ENCODE measurements around the gene FBXL13.
"Not testable (repeated sequence)": the region's sequence is repeated elsewhere in the genome, so short reads cannot be mapped to it uniquely, and the experiment has no call there.

FBXL13 gene

DNA sequence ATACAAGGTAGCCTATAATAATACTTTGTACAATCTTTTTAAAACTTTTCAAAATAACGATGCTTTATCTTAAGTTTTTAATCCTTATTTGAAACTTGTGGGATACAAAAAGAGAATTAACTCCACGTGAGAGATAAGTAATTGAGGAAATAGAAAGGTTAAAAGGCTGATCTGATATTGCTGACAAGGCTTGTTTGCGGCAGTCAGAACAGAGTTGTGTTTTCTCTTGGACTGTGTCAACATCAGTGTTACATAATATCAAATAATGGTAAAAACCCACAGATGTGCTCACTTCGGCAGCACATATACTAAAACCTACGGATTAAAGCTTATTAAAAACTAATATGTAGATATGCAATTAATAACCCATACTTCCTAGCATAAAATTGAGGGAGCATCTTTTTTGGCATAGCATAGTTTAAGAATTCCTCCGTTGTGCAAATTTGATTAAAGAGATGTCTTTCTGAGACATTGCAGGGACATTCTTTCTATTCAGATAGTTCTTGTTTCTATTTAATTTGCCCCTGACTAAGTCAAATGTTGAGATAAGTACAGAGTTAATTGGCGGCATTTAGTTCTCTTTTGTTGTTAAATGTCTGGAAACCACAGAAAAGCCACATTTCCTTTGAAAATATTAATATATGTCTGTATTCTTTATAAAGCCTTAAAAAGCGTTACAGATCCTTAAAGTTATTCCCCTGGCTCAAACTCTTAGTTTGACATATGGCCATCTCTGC, 262.5 kb downstream of the FBXL13 start:
- DNase-seq, result no peak

DNA sequence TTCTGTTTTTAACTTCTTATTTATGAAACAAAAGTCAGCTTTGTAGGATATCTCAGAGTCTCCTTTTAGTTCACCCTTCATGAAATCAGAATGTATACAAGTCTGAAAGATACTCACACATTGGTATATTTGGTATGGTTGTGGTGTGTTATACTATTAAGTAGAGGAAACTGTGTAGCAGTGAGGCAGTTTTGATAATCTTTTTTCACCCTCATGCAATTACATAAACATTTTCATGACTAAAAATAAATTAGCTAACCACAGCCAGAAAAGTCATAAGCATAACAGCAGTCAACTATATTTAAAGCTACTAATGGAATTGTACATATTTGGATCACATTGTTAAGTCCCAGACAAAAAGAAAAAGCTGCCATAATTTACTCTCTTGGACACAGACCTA, 263.7 kb downstream of the FBXL13 start:
- DNase-seq, result no peak

DNA sequence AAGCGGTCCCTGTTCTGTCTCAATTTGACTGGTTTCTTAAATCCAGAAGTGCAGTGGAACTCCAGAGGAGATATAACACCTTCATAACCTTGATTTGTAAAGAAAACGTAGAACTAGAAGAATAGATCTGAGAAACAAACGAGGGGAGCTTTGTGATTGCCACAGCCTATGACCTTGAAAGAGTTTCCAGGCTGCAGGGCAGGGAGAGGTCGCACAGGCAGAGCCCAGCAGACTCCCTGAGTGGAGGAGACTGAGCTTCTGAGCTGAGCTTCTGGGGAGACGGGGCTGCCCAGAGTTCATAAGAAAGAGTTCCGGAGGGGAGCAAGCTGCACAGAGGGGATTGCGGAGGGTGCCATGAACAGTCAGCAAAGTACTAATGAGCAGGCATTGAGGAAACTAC, 268.0 kb downstream of the FBXL13 start:
- DNase-seq, result no peak

DNA sequence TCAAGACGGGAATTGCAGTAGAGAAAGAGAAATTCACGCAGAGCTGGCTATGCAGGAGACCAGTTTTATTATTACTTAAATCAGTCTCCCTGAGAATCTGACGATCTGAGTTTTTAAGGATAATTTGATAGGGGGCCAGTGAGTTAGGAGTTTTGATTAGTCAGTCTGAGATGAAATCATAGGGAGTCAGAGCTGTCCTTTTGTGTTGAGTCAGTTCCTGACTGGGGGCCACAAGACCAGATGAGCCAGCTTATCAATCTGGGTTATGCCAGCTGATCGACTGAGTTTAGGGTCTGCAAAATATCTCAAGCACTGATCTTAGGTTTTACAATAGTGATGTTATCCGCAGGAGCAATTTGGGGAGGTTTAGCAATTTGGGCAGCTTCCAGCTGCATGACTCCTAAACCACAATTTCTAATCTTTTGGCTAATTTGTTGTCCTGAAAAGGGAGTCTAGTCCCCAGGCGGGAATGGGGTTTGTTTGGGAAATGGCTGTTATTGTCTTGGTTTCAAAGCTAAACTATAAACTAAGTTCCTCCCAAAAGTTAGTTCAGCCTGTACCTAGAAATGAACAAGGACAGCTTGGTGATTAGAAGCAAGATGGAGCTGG, 278.5 kb downstream of the FBXL13 start:
- DNase-seq, result not testable (repeated sequence)

DNA sequence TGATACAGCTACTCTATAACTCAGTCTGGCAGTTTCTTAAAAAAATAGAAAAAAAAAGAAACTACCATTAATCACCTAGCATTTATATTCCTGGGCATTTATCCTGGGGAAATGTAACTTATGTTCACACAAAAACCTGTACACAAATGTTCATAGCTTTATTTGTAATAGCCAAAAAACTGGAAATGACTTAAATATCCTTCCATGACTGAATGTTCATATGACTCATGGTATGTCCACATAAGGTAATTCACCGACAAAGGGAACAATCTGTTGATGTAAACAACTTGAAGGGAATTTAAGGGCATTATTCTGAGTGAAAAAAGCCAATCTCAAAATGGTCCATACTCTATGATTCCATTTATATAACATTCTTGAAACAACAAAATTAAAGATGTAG, 280.0 kb downstream of the FBXL13 start:
- peak; percentile 6 for DNase-seq

DNA sequence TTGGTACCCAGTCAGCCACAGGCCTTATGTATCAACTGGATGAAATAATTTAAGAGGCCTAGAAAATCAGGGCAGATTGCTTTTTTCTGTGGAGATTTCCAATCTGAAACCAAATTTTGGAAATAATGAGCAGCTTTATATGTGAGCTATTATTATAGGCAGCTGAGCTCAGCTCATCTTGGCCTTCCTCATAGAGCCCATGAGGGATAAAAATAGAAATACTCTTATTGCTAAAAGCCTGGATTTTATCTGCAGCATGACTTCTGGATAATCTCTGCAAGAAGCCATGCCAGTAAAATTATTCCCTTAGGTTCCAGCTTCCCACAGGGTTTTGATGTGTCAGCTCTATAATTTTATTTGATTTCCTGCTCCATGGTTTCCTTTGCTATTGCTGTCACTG, 282.8 kb downstream of the FBXL13 start:
- DNase-seq, result not testable (repeated sequence)

DNA sequence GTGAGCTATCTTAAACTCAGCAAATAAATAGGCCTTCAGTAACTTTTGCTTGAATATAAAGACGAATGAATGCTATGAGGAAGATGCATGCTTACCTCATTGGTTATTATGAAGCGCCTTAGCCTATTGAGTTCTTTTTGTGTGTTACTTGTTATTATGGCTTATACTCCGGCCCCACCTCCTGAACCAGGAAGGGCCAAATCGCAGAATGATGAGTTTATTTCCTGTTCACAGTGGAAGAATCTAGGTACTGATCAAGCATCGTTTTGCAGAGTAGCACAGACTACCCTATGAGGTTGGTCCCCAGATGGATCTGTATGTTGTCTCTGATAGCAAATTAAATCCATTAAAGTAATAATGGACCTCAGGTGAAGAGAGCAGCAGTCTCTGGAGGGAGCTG, 283.2 kb downstream of the FBXL13 start:
- not testable (repeated sequence) for DNase-seq

DNA sequence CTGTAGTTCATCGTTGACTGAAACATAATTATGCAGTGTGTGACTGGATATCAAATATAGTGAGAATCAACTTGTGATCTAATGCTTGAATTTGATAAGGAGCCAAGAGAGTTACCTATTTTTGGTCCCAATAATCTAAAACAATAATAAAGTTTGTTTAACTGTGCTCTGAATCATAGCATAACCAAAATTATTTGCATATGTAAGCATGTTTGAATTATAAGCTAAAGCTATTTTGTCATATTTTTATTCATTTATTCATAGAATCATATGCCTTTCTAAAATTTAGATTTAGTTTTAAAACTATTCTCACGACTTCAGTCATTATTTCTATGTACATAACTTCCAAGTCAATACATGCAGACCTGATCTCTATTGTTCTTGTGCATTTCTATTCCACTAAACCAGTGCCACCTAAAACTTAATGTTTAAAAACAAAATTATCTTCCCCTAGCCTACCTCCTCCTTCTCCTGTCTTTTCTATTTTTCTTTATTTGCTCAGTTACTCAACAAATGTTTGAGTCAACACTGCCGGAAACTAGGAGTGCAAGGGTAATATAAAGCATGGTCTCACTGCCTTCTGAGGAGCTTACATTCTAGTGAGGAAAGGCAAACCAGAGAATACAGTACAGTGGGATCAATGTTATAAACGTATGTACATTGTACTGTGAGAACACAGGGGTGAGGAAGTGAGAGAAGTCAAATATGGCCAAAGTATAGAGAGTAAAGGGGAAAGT, 284.1 kb downstream of the FBXL13 start:
- DNase-seq, result not testable (repeated sequence)

DNA sequence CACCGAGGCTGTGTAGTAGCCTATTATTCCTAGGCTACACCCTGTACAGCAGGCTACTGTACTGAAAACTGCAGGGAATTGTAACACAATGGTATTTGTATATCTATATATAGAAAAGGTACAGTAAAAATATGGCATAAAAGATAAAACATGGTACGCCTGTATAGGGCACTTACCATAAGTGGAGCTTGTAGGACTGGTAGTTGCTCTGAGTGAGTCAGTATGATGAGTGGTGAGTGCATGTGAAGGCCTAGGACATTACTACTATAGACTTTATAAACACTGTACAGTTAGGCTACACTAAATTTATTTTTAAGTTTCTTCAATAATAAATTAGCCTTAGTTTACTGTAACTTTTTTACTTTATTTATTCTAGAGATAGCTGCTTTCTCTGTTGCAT, 285.8 kb downstream of the FBXL13 start:
- not testable (repeated sequence) for DNase-seq

DNA sequence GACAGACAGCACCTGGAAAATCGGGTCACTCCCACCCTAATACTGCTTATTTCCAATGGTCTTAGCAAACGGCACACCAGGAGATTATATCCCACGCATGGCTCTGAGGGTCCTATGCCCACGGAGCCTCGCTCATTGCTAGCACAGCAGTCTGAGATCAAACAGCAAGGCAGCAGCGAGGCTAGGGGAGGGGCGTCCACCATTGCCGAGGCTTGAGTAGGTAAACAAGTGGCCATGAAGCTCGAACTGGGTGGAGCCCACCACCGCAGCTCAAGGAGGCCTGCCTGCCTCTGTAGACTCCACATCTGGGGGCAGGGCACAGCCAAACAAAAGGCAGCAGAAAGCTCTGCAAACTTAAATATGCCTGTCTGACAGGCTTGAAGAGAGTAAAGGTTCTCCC, 293.7 kb downstream of the FBXL13 start:
- DNase-seq, result not testable (repeated sequence)

DNA sequence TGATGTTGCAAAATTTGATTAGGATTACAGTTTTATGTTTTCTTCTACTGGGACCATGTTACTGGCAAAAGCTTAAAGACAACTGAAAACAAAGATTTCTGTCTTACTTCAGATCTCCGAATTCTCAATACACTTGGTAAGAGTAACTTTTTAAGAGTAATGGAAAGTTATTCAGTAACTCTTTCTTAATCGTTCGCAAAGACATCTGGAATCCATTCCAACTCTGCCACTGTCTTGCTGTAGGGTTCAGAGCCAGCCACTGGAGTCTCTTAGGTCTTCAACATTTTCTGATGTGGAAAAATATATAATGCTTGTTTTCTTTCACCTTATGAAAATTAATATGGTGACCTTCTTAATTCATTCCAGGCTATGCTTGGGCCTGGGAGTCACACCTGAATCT, 295.9 kb downstream of the FBXL13 start:
- DNase-seq, result not testable (repeated sequence)

DNA sequence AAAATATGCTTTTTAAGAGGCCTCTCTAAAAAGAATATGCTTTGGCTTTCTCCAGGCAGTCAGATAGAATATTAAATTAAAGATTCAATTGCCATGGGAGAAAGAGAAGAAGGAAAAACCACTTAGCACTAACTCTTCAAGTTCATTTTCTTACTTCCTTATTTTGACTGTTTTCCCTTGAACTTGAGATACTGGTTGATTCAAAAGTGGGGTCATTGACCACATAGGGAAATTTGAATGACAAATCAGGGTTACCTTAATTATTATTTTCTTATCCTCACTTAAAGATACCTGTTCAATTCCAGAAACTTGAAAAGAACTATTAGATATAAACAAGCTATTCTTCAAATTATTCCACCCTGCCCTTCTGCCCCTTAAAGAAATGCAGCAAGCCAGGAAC, 298.4 kb downstream of the FBXL13 start:
- not testable (repeated sequence) for DNase-seq

DNA sequence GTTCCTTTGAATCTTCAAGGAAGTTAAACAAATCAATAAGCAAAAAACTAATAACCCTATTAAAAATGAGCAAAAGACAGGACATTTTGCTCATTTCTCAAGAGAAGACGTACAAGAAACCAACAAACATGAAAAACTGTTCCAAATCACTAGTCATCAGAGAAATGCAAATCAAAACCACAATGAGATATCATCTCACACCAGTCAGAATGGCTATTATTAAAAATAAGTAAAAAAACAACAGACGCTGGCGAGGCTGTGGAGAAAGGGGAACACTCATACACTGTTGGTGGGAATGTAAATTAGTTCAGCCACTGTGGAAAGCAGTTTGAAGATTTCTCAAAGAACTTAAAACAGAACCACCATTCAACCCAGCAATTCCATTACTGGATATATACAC, 304.1 kb downstream of the FBXL13 start:
- DNase-seq, result not testable (repeated sequence)

DNA sequence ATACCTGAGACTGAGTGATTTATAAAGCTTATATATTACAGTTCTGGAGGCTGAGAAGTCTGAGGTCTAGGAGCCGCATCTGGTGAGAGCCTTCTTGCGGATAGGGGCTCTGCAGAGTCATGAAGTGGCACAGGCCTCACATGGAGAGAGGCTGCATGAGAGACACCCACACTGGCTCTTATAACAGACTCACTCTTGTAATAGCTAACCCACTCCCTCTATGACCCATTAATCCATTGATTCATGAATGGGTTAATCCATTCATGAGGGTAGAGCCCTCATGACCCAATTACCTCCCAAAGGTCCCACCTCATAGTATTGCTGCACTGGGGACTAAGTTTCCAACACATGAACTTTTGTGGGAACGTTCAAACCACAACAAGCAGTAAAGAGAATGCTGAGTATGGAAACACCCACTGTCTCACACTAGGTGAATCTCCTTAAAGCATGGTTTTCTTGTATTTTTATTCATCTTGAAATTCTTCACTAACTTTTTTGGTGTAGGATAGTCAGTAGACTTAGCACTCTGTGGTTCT, 304.9 kb downstream of the FBXL13 start:
- DNase-seq, result not testable (repeated sequence)

DNA sequence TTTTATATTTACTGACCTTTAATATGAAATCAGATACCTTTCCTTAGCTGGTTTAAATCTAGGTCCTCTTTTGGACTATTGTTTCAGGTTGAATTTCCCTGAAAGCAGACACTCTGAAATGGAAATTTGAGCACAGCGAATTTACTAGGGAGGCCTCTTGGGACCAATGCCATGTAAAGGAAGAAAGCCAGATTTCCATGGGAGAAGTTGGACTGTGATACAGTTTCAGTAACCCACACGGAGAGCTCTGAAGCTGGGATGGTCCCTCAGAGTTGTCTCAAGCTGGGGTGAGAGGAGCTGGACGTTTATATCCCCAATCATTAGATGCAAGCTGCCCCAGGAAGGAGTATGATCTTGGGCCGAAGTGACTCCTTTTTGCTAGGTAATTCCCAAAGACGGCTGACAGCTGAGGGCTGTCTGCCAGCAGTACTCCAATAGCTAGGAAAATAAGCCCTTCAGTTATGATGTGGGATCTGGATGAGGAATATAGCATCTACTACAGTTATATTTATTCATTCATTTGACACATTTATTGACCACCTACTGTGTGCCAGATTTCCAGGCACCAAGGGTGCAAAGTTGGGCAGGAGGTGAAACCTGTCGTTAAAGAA, 311.2 kb downstream of the FBXL13 start:
- not testable (repeated sequence) for DNase-seq

Data from DMS53 (cell line).